ENCODE results near the gene SMIM20.

Gene SMIM20

GRCh38 chr4:25921922-25922321 is 7.9 kb downstream of the SMIM20 start:
- TF ChIP-seq, protein P1, sequence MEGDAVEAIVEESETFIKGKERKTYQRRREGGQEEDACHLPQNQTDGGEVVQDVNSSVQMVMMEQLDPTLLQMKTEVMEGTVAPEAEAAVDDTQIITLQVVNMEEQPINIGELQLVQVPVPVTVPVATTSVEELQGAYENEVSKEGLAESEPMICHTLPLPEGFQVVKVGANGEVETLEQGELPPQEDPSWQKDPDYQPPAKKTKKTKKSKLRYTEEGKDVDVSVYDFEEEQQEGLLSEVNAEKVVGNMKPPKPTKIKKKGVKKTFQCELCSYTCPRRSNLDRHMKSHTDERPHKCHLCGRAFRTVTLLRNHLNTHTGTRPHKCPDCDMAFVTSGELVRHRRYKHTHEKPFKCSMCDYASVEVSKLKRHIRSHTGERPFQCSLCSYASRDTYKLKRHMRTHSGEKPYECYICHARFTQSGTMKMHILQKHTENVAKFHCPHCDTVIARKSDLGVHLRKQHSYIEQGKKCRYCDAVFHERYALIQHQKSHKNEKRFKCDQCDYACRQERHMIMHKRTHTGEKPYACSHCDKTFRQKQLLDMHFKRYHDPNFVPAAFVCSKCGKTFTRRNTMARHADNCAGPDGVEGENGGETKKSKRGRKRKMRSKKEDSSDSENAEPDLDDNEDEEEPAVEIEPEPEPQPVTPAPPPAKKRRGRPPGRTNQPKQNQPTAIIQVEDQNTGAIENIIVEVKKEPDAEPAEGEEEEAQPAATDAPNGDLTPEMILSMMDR (IDR thresholded peaks at IDR 0.05; ENCODE audit: low read depth, low read length): no peak
- H3K4me3 ChIP-seq (ENCODE audit: low read depth, low read length): no peak overlapping the region

DNA sequence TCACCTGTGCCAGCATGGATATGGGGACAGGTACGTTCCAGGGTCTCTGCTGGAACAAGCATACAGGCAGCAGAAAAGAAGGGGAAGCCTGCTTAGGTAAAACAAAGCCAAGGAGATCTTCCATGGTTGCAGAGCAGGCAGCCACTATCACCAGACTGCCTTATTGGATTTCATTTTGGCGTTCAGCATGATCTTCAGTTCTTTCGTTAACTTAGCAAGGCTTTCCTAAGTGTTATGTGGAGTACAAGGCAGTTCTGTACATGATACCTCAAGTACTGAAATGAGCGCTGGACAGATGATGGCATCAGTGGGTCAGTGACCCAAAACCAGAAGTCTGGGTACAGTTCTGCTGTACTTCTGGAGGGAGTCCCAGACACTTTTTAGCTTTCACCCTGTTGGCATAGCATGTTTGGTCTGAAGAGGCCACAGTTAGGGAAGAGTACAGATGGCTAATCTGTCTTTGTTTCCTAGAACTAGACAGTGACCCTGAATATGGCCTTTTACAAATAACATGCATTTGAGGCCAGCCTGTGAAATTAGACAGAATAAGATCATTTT is 8.9 kb downstream of the SMIM20 start:
- no peak overlapping the region for H3K4me3 ChIP-seq (ENCODE audit: low read depth, low read length)
- TF ChIP-seq, protein P1 (IDR thresholded peaks at IDR 0.05; ENCODE audit: low read depth, low read length): no peak

GRCh38 chr4:25923745-25924144 is 9.7 kb downstream of the SMIM20 start:
- no peak overlapping the region for H3K4me3 ChIP-seq (ENCODE audit: low read depth, low read length)
- TF ChIP-seq, protein P1 (IDR thresholded peaks at IDR 0.05; ENCODE audit: low read depth, low read length): no peak

DNA sequence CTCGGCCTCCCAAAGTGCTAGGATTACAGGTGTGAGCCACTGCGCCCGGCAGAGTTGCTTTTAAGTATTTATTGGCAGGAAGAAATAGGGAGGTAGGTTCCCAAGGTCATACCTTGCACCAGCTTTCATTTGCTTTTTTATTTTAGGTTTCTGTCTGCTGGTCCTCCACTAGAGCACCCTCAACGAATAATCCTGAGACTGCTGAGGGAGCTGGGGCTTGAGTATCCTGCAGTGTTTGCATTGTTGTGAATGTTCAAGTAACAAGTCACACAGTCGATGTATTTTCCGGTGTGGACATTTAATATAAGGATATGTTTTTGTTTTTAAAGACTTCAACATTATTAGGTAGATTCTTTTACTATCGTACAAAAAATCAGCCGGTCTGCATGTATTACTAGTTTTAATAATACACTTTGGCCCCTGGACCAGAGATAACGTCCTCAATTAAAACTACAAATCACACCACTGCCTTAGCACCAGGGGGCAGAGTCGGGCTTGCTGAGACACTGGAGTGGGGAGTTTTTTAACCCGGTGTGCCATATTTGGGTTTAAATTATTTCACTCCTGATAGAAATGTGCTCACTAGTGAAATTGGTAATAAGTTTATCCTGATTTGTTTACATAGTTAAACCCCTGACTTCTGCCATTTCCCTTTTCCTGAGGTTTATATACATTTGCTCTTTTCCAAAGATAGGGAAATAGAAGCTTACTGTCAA is 11.6 kb downstream of the SMIM20 start:
- no peak overlapping the region for H3K4me3 ChIP-seq (ENCODE audit: low read depth, low read length)
- TF ChIP-seq, protein P1 (IDR thresholded peaks at IDR 0.05; ENCODE audit: low read depth, low read length): peak; percentile 25; the same call in 1 of the 2 replicates

- H3K4me3 ChIP-seq (ENCODE audit: low read depth, low read length): no peak overlapping the region
- TF ChIP-seq, protein P1 (IDR thresholded peaks at IDR 0.05; ENCODE audit: low read depth, low read length): no peak
These were observed 12.4 kb downstream of the SMIM20 start for GRCh38 chr4:25926462-25926861.

- TF ChIP-seq, protein P1 (IDR thresholded peaks at IDR 0.05; ENCODE audit: low read depth, low read length): no peak
These were observed 13.6 kb downstream of the SMIM20 start for GRCh38 chr4:25927361-25928195.

More at GRCh38 chr4:25927361-25928195, 13.6 kb downstream of the SMIM20 start:
- H3K4me3 ChIP-seq (ENCODE audit: low read depth, low read length): no peak overlapping the region
